GM10847 (cell line): Measurements from ENCODE around the gene ODAD4.

Source experiments
- POLR2A ChIP-seq: IDR thresholded peaks from 2 replicates; pipeline ENCODE4 v1.6.1; 2011; ENCODE audit not compliant: insufficient read length; ENCODE audit errors: extremely low read depth

The ODAD4 gene

GRCh38 chr17:41957031-41957868, 26.8 kb downstream of the ODAD4 start:
- TF ChIP-seq POLR2A, result no peak

DNA sequence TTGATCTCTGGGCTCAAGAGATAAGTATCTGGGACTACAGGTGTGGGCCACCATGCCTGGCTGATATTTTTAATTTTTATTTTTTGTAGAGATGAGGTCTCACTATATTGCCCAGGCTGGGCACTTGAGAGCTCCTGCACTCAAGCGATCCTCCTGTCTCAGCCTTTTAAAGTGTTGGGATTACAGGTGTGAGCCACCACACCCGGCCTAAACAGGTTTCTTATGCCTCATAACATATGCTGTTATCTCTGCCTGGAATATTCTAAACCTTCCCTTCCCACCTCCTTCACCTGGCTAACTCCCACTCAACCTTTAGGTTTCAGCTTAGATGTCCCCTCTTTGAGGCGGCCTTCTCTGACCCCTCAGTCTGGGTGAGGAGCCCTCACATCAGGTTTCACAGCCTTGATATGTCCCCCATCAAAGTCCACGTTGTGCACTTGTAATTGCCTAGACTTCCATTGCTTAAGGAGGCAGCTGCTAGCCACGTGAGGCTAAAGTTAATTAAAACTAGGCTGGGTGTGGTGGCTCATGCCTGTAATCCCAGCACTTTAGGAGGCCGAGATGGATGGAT, 27.5 kb downstream of the ODAD4 start:
- no peak for TF ChIP-seq POLR2A

DNA sequence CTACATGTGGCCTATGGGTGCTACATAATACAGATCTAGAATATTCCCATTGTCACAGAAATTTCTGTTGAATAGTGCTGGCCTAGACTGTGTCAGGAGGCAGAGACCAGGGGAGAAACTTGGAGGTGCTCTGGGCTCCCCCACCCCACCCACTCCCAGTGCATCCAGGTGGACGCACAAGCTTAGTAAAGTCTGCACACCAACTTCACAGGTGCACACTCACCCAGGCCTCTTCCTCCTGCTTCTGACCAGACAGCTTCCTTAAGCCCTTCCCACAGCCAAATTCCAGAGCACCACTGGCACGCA, 28.6 kb downstream of the ODAD4 start:
- no peak for TF ChIP-seq POLR2A

- no peak for TF ChIP-seq POLR2A
Measured at GRCh38 chr17:41959336-41960095, 29.1 kb downstream of the ODAD4 start.

GRCh38 chr17:41962111-41962510, 31.7 kb downstream of the ODAD4 start:
- TF ChIP-seq POLR2A, result no peak

DNA sequence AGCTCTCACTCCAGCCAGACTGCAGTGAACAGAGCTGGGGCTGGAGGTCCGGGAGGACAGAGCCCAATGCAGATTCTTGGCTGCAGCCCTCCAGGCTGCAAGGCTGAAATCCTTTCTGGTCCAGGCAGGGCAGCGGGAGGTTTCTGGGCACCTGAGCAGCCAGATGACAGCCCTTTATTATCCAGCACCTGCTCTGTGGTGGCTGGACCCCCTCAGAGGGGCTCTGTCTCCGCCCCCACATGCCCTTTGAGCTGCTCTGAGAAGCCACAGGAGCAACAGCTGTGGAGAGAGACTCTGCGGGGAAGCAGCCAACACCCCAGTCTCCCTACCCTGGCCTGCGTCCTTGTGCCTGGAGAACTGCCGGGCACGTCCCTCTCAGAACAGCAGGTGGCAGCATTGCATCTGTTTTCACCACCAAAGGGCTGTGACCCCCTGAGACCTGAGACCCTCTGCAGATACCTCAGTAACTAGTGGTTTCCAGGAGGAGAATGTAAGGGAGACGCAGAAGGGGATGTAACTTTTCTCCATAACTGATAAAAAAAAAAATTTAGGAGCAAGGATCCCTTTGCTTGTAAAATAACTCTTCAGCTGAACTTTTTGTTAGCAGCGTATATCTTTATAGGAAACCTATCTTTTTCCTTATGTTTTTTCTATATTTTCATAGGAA, 32.5 kb downstream of the ODAD4 start:
- no peak for TF ChIP-seq POLR2A

GRCh38 chr17:41965694-41966462, 35.5 kb downstream of the ODAD4 start:
- TF ChIP-seq POLR2A, result no peak

DNA sequence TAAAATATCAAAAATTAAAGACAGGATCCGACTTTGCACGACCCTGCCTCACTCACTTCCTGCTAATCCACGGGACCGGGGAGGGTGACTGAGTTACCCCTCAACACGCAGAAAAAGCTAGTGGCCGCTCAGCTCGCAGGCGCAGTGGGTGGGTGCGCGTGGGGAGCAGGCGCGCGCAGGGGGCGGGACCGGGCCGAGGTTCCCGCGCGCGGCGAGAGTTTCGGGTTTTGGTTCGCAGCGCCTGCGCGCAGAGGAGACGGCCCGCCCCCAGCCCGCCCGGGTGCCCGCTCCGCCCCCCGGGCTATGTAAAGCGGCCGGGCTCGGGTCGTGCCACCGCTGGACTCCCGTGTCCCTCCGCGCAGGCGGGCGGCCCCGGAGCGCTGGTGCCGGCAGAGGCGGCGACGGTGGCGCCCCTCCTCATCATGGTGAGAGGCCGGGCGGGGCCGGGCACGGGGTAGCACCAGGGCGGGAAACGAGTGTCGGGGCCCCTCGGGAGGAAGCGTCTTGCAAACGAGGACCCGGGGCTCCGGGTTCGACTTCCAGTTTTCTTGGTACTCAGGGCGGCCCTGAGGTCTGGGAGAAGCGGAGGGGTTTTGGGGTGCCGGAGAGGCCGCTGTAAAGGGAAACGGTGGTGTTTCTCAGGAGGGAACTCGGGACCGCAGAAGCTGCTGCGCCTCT, 36.2 kb downstream of the ODAD4 start, which contains the start of gene CNP:
Gene CNP, plus strand, starts transcription at position 333 of the 678 bp plus-strand sequence. Its CDS starts 90 bp downstream, at position 423.
- TF ChIP-seq POLR2A, result peak; percentile 86

GRCh38 chr17:41967141-41967920, 36.9 kb downstream of the ODAD4 start:
- TF ChIP-seq POLR2A, result no peak

- TF ChIP-seq POLR2A, result no peak
Measured at GRCh38 chr17:41967921-41968578, 37.6 kb downstream of the ODAD4 start.

DNA sequence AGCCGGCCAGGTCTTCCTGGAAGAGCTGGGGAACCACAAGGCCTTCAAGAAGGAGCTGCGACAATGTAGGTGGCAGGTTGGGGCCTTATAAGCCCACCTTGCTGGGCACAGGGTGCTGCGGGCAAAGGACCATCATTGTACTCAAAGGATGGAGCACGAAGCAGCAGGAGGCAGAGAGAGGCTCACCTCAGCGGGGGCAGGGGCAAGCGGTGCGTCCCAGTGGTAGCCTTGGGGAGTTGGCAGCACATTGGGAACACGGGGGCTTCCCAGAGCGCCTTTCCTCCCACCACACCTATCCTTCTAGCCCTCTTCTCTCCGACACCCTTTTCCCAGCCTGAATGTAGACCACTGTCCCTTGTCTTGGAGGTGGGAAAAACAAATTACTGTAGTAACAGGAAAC, 38.3 kb downstream of the ODAD4 start:
- TF ChIP-seq POLR2A, result no peak

GRCh38 chr17:41970901-41971331, 40.5 kb downstream of the ODAD4 start:
- no peak for TF ChIP-seq POLR2A
